Endodermal cell (in vitro differentiated cells): ENCODE data around the gene APCDD1. TPM values are rescaled to one million over a fixed set of nuclear protein-coding genes. Genes with fewer than 3 reads are reported as not detected.
A peak's percentile ranks its signal among the peaks of the same experiment; 100 is the strongest.

Experiments
- DNase-seq: peaks from one replicate; pipeline ENCODE4 v3.0.0-alpha.2; 2017
- H3K27ac ChIP-seq: 2 replicates; pipeline ENCODE4 v1.5.1; 2013; ENCODE audit warnings: mild to moderate bottlenecking, low read depth, low read length, moderate library complexity
- H3K27me3 ChIP-seq: 2 replicates; pipeline ENCODE4 v1.6.1; 2013; ENCODE audit warnings: mild to moderate bottlenecking, low read length, moderate library complexity; ENCODE audit not compliant: insufficient read depth, control insufficient read depth, poor library complexity, severe bottlenecking
- H3K36me3 ChIP-seq: 2 replicates; pipeline ENCODE4 v1.7.0; 2013; ENCODE audit warnings: mild to moderate bottlenecking, low read length, moderate library complexity; ENCODE audit not compliant: control insufficient read depth, insufficient read depth
- H3K4me1 ChIP-seq: one replicate; pipeline ENCODE4 v1.7.0; 2013; ENCODE audit warnings: low read length; ENCODE audit not compliant: control insufficient read depth, insufficient read depth
- H3K4me3 ChIP-seq: 2 replicates; pipeline ENCODE4 v1.5.1; 2013; ENCODE audit warnings: mild to moderate bottlenecking, low read length, moderate library complexity
- H3K9ac ChIP-seq: 2 replicates; pipeline ENCODE4 v1.6.1; 2013; ENCODE audit warnings: mild to moderate bottlenecking, low read length, moderate library complexity; ENCODE audit not compliant: poor library complexity, severe bottlenecking; ENCODE audit errors: extremely low read depth
- H3K9me3 ChIP-seq: 2 replicates; pipeline ENCODE4 v1.6.1; 2013; ENCODE audit warnings: mild to moderate bottlenecking, low read length, moderate library complexity; ENCODE audit not compliant: control insufficient read depth
- H3K27ac Mint-ChIP-seq: 2 replicates; pipeline ENCODE4 v1.8.0; 2020; ENCODE audit warnings: mixed read lengths
- H3K27me3 Mint-ChIP-seq: 2 replicates; pipeline ENCODE4 v1.8.0; 2021; ENCODE audit warnings: mild to moderate bottlenecking, mixed read lengths; ENCODE audit not compliant: insufficient read depth
- H3K36me3 Mint-ChIP-seq: 2 replicates; pipeline ENCODE4 v1.8.0; 2020; ENCODE audit warnings: low read depth, mixed read lengths
- H3K4me1 Mint-ChIP-seq: 2 replicates; pipeline ENCODE4 v1.8.0; 2020; ENCODE audit warnings: mixed read lengths
- H3K4me3 Mint-ChIP-seq: 2 replicates; pipeline ENCODE4 v1.8.0; 2020; ENCODE audit warnings: mild to moderate bottlenecking, moderate library complexity, mixed read lengths
- H3K9me3 Mint-ChIP-seq: 2 replicates; pipeline ENCODE4 v1.8.0; 2020; ENCODE audit warnings: mild to moderate bottlenecking, mixed read lengths
- WGBS, 2 experiments: methylation state at CpG; one replicate each; pipeline versions ENCODE4 v1.1.5 to v1.1.7; 2013; ENCODE audit warnings: missing lambda C conversion rate in 2 of 2, mixed read lengths in 1 of 2; ENCODE audit not compliant: insufficient coverage in 1 of 2, insufficient read length in 1 of 2; 5-methylcytosine and 5-hydroxymethylcytosine counted together
- total RNA-seq, 2 donors: library from RNA; stranded (reverse); fragmentation: NEBNext Ultra II Directional in 1 of 2; extraction: Animal tissue kit (Norgen Biotek cat#: 25700) in 1 of 2; gene quantifications; 2 replicates in 1 of 2; 3 replicates in 1 of 2; pipeline ENCODE4 v1.2.1, GENCODE V29; 2021
- TF ChIP-seq, protein P1 (sequence below): fragments of 200-600 bp; sonication (generic); conservative IDR thresholded peaks from 2 replicates; pipeline ENCODE4 v1.5.0; 2021; ENCODE audit warnings: antibody characterized with exemption, mild to moderate bottlenecking

APCDD1 gene
- total RNA-seq, 2 donors from 2014 or later: 6.5 to 9.0 TPM

DNA sequence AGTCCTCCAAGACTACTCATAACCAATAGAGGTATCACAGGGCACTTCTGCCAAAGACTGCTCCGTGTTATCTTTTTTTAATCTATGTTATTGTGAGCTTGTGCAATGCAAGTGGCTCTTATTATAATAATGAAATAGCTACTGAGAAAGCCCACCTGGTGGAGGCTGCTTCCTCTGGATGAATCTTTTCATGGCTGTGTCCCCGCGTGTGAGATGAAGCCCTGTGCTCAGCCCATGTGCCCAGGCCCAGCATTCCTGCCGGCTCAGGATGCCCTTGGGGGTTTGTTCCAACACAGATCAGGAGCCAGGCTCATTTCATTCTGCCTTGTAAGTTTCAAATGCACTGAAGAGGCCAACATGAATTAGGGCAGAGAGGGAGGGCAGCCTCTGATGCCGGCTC lies 18.7 kb downstream of the APCDD1 start:
- Histone ChIP-seq H3K4me3 (no peak overlapping the region), H3K9ac (no peak overlapping the region), H3K27me3 (no peaks in the 10 kb centered on the region), H3K9me3 (no peaks in the 10 kb centered on the region), H3K4me1 (no peaks in the 10 kb centered on the region), H3K27ac (peak overlapping the region; percentile 32), H3K36me3 (peaks cover 5% of the 10 kb centered on the region)
- TF ChIP-seq, protein P1, sequence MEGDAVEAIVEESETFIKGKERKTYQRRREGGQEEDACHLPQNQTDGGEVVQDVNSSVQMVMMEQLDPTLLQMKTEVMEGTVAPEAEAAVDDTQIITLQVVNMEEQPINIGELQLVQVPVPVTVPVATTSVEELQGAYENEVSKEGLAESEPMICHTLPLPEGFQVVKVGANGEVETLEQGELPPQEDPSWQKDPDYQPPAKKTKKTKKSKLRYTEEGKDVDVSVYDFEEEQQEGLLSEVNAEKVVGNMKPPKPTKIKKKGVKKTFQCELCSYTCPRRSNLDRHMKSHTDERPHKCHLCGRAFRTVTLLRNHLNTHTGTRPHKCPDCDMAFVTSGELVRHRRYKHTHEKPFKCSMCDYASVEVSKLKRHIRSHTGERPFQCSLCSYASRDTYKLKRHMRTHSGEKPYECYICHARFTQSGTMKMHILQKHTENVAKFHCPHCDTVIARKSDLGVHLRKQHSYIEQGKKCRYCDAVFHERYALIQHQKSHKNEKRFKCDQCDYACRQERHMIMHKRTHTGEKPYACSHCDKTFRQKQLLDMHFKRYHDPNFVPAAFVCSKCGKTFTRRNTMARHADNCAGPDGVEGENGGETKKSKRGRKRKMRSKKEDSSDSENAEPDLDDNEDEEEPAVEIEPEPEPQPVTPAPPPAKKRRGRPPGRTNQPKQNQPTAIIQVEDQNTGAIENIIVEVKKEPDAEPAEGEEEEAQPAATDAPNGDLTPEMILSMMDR: no peak
- no peaks in the 10 kb centered on the region for H3K9me3 Mint-ChIP-seq
- H3K27ac Mint-ChIP-seq: no peak overlapping the region
- WGBS, 2 experiments: 89 to 100% methylated on average over 2 to 5 of the region's 5 CpGs
- DNase-seq: no peak
- peaks cover 2% of the 10 kb centered on the region for H3K27me3 Mint-ChIP-seq
- H3K36me3 Mint-ChIP-seq: peaks cover 24% of the 10 kb centered on the region
- H3K4me1 Mint-ChIP-seq: peaks cover 25% of the 10 kb centered on the region
- no peak overlapping the region for H3K4me3 Mint-ChIP-seq

DNA sequence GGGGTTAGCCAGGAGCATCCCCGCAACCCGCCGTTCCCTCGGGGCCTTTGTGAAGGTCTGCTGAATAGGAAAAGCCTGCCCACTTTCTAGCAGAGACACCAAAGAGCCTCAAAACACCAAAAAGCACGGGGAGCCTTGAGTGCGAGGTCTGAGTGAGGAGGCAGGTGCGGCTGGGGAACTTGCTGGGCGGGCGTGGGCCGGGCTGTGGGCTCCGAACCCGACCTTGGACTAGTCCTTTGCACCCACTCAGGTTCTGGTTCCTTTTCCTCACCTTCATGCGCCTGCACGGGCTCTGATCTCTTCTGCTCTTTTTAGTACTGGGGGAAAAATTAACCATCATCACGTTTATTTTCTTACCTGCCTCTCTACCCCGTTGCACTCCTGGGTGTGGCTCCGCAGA lies 19.9 kb downstream of the APCDD1 start:
- Mint-ChIP-seq H3K36me3 (peaks cover 33% of the 10 kb centered on the region), H3K27me3 (peaks cover 7% of the 10 kb centered on the region), H3K4me3 (no peak overlapping the region), H3K27ac (no peak overlapping the region), H3K4me1 (peaks cover 15% of the 10 kb centered on the region), H3K9me3 (no peaks in the 10 kb centered on the region)
- Histone ChIP-seq H3K9me3 (no peaks in the 10 kb centered on the region), H3K36me3 (peaks cover 3% of the 10 kb centered on the region), H3K27ac (no peak overlapping the region), H3K27me3 (no peaks in the 10 kb centered on the region), H3K4me1 (no peaks in the 10 kb centered on the region), H3K9ac (no peak overlapping the region), H3K4me3 (no peak overlapping the region)
- no peak for DNase-seq
- 96 to 99% methylated on average over 10 to 17 of the region's 17 CpGs for WGBS, 2 experiments
- TF ChIP-seq, protein P1: no peak

DNA sequence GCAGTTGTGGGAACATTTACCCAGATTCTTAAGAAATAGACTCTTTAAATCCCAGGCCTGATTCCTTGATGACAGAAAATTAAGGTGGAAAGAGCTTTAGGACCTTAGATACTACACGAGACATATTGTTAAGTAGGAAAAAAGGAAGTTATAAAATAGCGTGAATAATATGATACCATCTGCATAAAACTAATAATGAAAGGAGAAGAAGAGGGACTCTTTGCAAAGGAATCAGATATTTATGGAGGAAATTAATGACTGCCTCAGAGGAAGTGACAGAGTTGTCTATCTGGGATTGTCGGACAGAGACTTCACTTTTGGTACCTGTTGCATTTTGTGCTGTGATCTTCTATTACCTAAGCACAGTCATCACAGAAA lies 20.8 kb downstream of the APCDD1 start:
- 94 to 95% methylated on average over 2 to 3 of the region's 3 CpGs for WGBS, 2 experiments
- TF ChIP-seq, protein P1: no peak
- Histone ChIP-seq H3K27ac (no peak overlapping the region), H3K36me3 (peaks cover 3% of the 10 kb centered on the region), H3K9ac (no peak overlapping the region), H3K4me3 (no peak overlapping the region), H3K4me1 (no peaks in the 10 kb centered on the region), H3K9me3 (no peaks in the 10 kb centered on the region), H3K27me3 (no peaks in the 10 kb centered on the region)
- Mint-ChIP-seq H3K9me3 (no peaks in the 10 kb centered on the region), H3K36me3 (peaks cover 36% of the 10 kb centered on the region), H3K4me1 (peaks cover 15% of the 10 kb centered on the region), H3K4me3 (no peak overlapping the region), H3K27me3 (peaks cover 7% of the 10 kb centered on the region), H3K27ac (no peak overlapping the region)
- DNase-seq: no peak
